ENCODE results near the gene TENT4B.

The TENT4B gene

GRCh38 chr16:50146479-50147435, 6.3 kb upstream of the TENT4B start:
- ATAC-seq = no peak

GRCh38 chr16:50151322-50151721, 1.8 kb upstream of the TENT4B start:
- H3K4me3 Mint-ChIP-seq = peak overlapping the region; percentile 92

More at GRCh38 chr16:50146479-50147435, 6.3 kb upstream of the TENT4B start:
- Mint-ChIP-seq H3K4me1 (peaks cover 3% of the 10 kb centered on the region), H3K36me3 (no peaks in the 10 kb centered on the region), H3K27ac (no peak overlapping the region), H3K4me3 (no peak overlapping the region), H3K9me3 (no peaks in the 10 kb centered on the region)
- no peak for DNase-seq (ENCODE audit: low spot score in 2 of 2)

GRCh38 chr16:50151756-50152155, 1.4 kb upstream of the TENT4B start:
- Mint-ChIP-seq H3K36me3 (peaks cover 30% of the 10 kb centered on the region), H3K4me3 (peak overlapping the region; percentile 92), H3K9me3 (no peaks in the 10 kb centered on the region), H3K27ac (peak overlapping the region; percentile 92), H3K4me1 (peaks cover 30% of the 10 kb centered on the region)
- DNase-seq (ENCODE audit: low spot score in 2 of 2) (no peak), ATAC-seq (no peak)

More at GRCh38 chr16:50151322-50151721, 1.8 kb upstream of the TENT4B start:
- DNase-seq (ENCODE audit: low spot score in 2 of 2) (no peak), ATAC-seq (no peak)
- Mint-ChIP-seq H3K27ac (no peak overlapping the region), H3K9me3 (no peaks in the 10 kb centered on the region), H3K36me3 (peaks cover 25% of the 10 kb centered on the region), H3K4me1 (peaks cover 25% of the 10 kb centered on the region)

- ATAC-seq = peak; percentile 86
- H3K27ac Mint-ChIP-seq = peak overlapping the region; percentile 92
- H3K4me1 Mint-ChIP-seq = peaks cover 36% of the 10 kb centered on the region
- peak overlapping the region; percentile 92 for H3K4me3 Mint-ChIP-seq
- H3K9me3 Mint-ChIP-seq = no peaks in the 10 kb centered on the region
- DNase-seq (ENCODE audit: low spot score in 2 of 2) = peak; percentile 59 to 89
- peaks cover 31% of the 10 kb centered on the region for H3K36me3 Mint-ChIP-seq
Observed at GRCh38 chr16:50152351-50152806, 727 bp upstream of the TENT4B start.

GRCh38 chr16:50153596-50154419, 702 bp downstream of the TENT4B start:
- peak overlapping the region; percentile 92 for H3K4me3 Mint-ChIP-seq
- no peaks in the 10 kb centered on the region for H3K9me3 Mint-ChIP-seq
- DNase-seq (ENCODE audit: low spot score in 2 of 2) (peak in 1 of 2 donors; percentile 81), ATAC-seq (peak; percentile 27)
- peaks cover 37% of the 10 kb centered on the region for H3K36me3 Mint-ChIP-seq
- H3K4me1 Mint-ChIP-seq = peaks cover 42% of the 10 kb centered on the region
- peak overlapping the region; percentile 89 for H3K27ac Mint-ChIP-seq

- peaks cover 37% of the 10 kb centered on the region for H3K36me3 Mint-ChIP-seq
- peak overlapping the region; percentile 89 for H3K27ac Mint-ChIP-seq
- DNase-seq (ENCODE audit: low spot score in 2 of 2) (peak in 1 of 2 donors; percentile 55), ATAC-seq (no peak)
- peak overlapping the region; percentile 92 for H3K4me3 Mint-ChIP-seq
- no peaks in the 10 kb centered on the region for H3K9me3 Mint-ChIP-seq
- peaks cover 49% of the 10 kb centered on the region for H3K4me1 Mint-ChIP-seq
Observed at GRCh38 chr16:50154420-50154950, 1.4 kb downstream of the TENT4B start.

- peak overlapping the region; percentile 89 for H3K27ac Mint-ChIP-seq
- no peak for ATAC-seq
- H3K4me3 Mint-ChIP-seq = peak overlapping the region; percentile 92
- H3K4me1 Mint-ChIP-seq = peaks cover 62% of the 10 kb centered on the region
- H3K9me3 Mint-ChIP-seq = no peaks in the 10 kb centered on the region
- no peak for DNase-seq (ENCODE audit: low spot score in 2 of 2)
- H3K36me3 Mint-ChIP-seq = peaks cover 44% of the 10 kb centered on the region
Observed at GRCh38 chr16:50155925-50156324, 2.8 kb downstream of the TENT4B start.

- peaks cover 66% of the 10 kb centered on the region for H3K4me1 Mint-ChIP-seq
- ATAC-seq (no peak), DNase-seq (ENCODE audit: low spot score in 2 of 2) (no peak)
- H3K27ac Mint-ChIP-seq = no peak overlapping the region
- H3K4me3 Mint-ChIP-seq = peak overlapping the region; percentile 92
- H3K36me3 Mint-ChIP-seq = peaks cover 44% of the 10 kb centered on the region
- no peaks in the 10 kb centered on the region for H3K9me3 Mint-ChIP-seq
Observed at GRCh38 chr16:50156590-50156989, 3.5 kb downstream of the TENT4B start.

- Mint-ChIP-seq H3K4me1 (peaks cover 55% of the 10 kb centered on the region), H3K9me3 (no peaks in the 10 kb centered on the region), H3K27ac (peak overlapping the region; percentile 49), H3K4me3 (peak overlapping the region; percentile 31), H3K36me3 (peaks cover 22% of the 10 kb centered on the region)
- ATAC-seq = peak; percentile 96
- no peak for DNase-seq (ENCODE audit: low spot score in 2 of 2)
Observed at GRCh38 chr16:50160495-50161164, 7.5 kb downstream of the TENT4B start.

GRCh38 chr16:50161950-50162349, 8.8 kb downstream of the TENT4B start:
- H3K4me1 Mint-ChIP-seq = peaks cover 56% of the 10 kb centered on the region
- H3K36me3 Mint-ChIP-seq = peaks cover 18% of the 10 kb centered on the region
- no peak for ATAC-seq
- no peak for DNase-seq (ENCODE audit: low spot score in 2 of 2)
- H3K9me3 Mint-ChIP-seq = no peaks in the 10 kb centered on the region
- no peak overlapping the region for H3K27ac Mint-ChIP-seq
- no peak overlapping the region for H3K4me3 Mint-ChIP-seq

- peaks cover 5% of the 10 kb centered on the region for H3K36me3 Mint-ChIP-seq
- H3K4me3 Mint-ChIP-seq = no peak overlapping the region
- peaks cover 48% of the 10 kb centered on the region for H3K4me1 Mint-ChIP-seq
- DNase-seq (ENCODE audit: low spot score in 2 of 2) (no peak), ATAC-seq (no peak)
- H3K9me3 Mint-ChIP-seq = no peaks in the 10 kb centered on the region
- H3K27ac Mint-ChIP-seq = no peak overlapping the region
Observed at GRCh38 chr16:50165473-50165872, 12.4 kb downstream of the TENT4B start.

- H3K4me1 Mint-ChIP-seq = peaks cover 44% of the 10 kb centered on the region
- peak overlapping the region; percentile 48 for H3K4me3 Mint-ChIP-seq
- peaks cover 5% of the 10 kb centered on the region for H3K36me3 Mint-ChIP-seq
- DNase-seq (ENCODE audit: low spot score in 2 of 2) (no peak), ATAC-seq (peak; percentile 98)
- H3K27ac Mint-ChIP-seq = peak overlapping the region; percentile 76
- no peaks in the 10 kb centered on the region for H3K9me3 Mint-ChIP-seq
Observed at GRCh38 chr16:50166511-50167500, 13.7 kb downstream of the TENT4B start.

- Mint-ChIP-seq H3K36me3 (peaks cover 5% of the 10 kb centered on the region), H3K9me3 (no peaks in the 10 kb centered on the region), H3K4me3 (peak overlapping the region; percentile 48), H3K4me1 (peaks cover 47% of the 10 kb centered on the region), H3K27ac (peak overlapping the region; percentile 76)
- ATAC-seq = no peak
- DNase-seq (ENCODE audit: low spot score in 2 of 2) = no peak
Observed at GRCh38 chr16:50167556-50167955, 14.4 kb downstream of the TENT4B start.

Data from stimulated activated effector memory CD8-positive, alpha-beta T cell treated with anti-CD3 and anti-CD28 coated beads, Interleukin-12 subunit alpha, Interleukin-12 subunit beta, amount 100 ng/mL, for 72 hours (primary cell).